IPS DF 4.7 (cell line): ENCODE measurements around the gene PAX8.

Experiments used
- DNase-seq: peaks from one replicate; pipeline ENCODE4 v3.0.0-alpha.2; 2013; ENCODE audit warnings: low spot score; ENCODE audit errors: extremely low read depth

Gene PAX8

GRCh38 chr2:113266431-113266830, 12.3 kb downstream of the PAX8 start:
- no peak for DNase-seq

DNA sequence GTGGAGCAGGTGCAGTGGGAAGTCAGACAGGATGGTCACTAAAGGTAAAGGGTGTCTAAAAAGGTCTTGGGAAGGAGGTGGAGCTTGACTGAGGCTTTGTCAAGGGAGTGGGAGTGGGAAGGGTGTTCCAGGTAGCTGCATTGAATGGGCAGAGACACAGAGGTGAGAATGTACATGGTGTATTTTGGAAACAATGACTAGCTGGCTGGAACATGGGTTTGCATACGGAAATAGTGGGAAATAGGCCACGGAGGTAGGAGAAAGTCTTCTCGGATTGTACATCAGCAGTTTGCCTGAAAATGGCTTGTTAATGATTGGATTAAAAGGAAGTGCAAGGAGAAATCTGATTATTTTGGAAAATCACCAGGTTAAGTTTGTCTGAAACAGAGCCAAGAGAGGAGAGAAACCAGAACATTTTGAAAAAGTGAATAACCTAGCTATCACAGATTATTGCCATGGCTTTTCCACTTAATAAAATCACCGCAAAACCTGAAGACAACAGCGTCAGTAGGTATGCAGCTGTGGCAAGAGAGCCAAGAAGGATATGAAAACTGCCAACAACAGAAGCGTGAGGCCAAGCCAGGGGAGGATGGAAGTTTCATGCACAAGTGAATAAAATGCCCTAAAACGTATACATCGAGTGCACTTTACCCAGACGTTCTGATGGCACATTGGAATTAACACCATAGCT, 13.9 kb downstream of the PAX8 start:
- DNase-seq, result no peak

DNA sequence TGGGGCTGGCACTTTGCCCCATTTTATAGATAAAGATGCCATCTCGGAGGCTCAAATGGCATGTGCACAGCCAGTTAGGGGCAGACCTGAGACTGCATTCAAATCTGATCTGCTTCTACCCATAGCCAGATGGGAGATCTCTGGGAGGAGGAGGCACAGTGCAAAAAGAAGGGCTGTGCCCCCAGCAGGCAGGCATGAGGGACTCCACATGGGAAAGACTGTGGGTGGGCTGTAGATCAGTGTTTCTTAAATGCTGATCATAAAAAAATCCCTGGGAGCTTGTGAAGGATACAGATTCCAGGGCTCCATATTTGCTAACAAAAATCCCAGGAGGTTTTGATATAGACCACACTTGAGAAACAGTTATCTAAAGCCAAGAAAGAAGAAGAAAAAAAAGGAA, 15.2 kb downstream of the PAX8 start:
- no peak for DNase-seq

GRCh38 chr2:113260991-113261390, 17.7 kb downstream of the PAX8 start:
- DNase-seq, result no peak

DNA sequence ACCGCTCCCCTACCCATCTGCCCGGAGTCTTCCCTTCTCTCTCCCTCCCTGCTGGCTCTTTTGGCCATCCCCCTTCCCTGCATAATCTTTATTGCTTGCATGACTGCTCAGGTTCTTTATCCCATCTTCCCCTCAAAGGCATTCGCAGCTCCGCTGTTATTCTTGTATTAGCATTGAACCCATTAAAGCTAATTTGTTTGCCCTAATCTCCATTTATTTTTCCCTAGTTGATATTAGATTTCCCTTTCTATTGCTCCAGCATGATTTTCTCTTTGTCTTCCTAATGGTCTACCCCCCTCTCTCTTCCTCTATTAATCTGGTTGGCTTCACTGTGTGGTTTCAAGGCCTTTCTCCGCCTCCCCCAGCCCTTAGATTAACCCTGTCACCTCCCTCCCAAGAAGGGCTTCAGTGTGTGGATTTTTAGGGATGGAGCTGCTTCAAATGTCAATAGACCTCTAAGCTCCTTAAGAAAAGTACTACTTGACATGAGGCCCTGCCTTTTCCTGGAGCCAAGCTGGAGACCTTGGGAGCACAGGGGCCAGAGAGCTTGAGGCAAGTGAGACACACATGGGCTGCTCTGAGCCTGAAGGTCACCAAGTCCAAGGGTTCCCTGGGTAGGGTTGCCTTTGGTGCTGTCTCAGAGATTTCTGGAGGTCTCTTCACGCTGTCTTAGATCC, 20.1 kb downstream of the PAX8 start:
- no peak for DNase-seq

DNA sequence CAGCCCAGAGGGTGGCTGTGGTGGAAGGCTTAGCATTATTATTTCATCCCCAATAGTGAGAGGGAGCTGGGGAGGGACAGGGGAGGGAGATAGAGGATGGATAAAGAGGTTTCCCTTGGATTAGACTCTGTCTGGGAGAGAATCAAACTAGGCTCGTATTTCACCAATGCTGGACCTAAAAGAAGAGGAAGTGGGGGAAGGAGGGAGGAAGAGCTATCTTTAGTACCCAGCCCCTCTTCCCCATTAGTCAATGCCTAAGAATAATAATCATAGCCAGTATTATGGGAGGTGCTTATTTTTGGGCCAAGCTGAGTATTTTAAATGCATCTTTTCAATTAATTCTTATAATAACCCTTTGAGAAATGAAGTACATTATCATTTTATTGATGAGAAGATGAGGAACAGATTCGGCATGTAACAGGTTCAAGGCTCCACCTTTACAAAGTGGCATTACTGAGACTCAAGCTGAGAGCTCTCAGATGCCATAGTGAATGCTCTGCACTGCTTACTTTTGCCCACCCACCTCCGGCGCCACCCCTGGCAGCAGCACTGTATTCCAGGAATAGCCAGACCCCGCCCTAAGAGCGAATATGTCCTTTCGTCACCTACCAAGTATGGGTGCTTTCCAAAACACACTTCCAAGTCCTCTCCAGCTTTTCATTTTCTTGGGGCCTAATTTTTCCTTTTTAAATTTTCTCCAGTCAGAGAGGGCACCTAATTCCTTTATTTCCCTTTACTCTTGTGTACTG, 21.0 kb downstream of the PAX8 start:
- no peak for DNase-seq

DNA sequence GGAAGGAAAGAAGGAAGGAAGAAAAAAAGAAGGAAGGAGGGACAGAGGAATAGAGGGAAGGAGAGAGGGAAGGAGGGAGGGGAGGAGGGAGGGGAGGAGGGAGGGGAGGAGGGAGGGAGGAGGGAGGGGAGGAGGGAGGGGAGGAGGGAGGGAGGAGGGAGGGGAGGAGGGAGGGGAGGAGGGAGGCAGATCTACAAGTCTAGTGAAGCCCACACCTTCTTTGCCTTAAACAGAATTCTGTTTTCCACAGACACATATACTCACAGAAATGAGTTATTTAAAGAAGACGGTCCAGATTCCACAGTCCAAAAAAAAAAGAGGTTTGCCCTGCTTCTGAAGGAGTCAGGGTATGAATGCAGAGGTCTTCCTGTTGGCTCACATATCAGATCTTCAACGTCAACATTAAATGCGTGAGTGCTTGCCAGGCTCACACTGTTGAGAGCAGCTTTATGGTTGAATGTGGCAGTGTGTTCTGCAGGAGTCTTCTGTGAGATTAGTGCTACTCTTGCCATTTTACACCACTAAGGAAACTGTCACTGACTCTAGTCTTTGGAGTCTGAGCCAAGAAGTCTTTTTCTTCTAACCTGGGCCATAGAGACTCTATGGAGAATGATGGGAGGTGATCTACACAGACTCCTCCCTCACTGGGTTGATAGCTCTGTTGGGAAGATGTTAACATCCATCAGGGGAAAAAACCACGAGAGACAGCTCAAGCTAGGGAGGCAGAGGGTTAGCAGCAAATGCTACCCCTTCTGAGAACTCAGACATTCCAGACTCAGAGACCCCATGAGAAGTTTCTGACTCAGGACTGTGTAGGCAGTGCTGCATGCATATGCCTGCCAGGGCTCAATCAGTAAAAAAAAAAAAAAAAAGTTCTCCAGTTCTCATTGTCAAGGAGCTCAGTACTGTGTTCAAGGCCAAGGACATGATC, 23.3 kb downstream of the PAX8 start:
- no peak for DNase-seq

DNA sequence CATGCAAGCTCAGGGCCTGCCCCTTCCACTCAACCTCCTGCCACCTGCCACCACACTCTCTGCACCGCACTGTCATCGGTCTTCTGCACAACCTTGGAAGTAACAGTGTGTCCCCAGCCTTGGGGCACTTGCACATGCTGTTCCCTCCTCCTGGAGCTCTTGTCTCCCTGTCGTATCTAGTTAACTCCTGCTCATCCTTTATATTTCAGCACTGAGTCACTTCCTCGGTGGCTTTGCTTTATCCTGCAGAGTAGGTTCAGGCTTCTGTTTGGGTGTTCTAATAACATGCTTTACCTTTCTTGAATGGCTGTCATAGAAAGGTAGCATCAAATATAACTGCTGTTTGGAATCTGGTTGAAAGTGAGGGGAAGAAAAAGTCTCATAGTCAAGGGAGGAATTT, 25.3 kb downstream of the PAX8 start:
- no peak for DNase-seq

- no peak for DNase-seq
These were observed 26.6 kb downstream of the PAX8 start for GRCh38 chr2:113252047-113252590.

DNA sequence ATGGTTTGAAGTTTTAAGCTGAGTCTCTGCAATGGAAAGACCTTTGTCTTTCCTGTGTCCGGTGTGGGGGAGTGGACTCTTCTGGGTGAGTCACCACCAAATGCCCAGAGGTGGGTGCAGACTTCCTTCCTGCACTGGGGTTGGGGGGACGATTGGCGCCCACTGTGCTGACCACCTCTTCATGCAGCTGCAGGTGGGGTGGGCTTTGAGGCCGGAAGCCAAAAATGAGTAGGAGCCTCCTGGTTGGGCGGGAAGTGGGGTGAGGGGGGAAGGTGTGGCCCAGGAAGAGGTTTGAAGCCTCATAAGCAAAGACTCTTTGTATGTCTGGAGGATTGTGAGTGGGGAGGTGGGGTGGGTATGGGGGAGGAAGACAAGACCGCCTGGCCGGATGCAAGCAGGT, 27.6 kb downstream of the PAX8 start:
- DNase-seq, result no peak

DNA sequence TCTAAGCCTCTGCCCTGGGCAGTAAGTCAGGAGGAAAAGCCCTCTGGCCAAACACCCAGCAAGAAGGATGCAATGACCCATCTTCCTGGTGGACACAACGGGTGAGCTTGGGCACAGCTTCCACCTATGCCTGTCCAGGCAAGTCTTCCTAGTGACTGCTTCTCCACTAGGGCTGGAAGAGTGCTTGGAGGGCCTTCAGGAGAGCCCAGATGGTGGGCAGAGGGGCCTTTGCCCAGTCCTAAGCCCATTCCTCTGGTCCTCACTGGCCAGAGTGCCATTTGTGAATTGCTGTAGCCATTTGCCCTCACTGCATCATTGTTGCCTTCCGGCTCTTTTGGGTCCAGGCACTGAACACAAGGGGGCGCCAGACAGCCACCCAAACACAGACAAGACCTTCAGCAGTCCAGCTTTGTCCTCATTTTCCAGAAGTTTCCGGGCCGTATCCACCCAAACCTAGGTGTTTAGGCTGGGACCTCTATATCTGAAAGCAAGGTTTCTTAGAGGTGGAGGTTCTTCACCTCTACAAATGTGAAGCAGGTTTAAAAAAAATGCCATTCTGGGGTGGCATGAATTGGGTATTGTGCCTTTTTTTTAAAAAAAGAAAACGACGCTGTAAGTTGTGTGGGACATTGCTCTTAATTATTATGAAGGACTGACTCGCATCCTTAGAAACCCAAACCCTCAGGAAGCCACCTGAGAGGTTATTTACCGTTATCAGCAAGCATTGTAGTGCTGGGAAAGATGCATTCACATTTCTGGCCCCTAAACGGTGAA, 29.5 kb downstream of the PAX8 start:
- DNase-seq, result peak; percentile 36

GRCh38 chr2:113246606-113247005, 32.1 kb downstream of the PAX8 start:
- no peak for DNase-seq

- no peak for DNase-seq
These were observed 33.4 kb downstream of the PAX8 start for GRCh38 chr2:113245276-113245711.

DNA sequence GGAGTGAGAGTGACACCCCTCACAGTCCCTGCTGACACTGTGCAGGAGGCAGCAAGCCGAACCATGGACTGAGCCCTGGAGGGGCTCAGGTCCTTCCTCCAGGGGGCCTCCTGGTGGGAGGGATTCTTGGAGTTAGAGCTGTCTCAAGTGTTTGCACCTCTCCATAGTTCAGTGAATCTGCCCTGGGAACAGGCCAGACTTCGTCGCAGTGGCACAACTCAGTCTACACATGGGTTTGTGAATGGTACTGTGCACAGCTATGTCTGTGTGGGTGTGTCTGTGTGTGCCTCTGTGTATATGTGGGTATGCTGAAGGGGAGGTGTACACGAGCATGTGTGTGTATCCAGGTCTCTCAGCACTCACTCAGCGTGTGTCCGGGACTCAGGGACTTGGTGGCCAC, 36.4 kb downstream of the PAX8 start:
- DNase-seq, result no peak

DNA sequence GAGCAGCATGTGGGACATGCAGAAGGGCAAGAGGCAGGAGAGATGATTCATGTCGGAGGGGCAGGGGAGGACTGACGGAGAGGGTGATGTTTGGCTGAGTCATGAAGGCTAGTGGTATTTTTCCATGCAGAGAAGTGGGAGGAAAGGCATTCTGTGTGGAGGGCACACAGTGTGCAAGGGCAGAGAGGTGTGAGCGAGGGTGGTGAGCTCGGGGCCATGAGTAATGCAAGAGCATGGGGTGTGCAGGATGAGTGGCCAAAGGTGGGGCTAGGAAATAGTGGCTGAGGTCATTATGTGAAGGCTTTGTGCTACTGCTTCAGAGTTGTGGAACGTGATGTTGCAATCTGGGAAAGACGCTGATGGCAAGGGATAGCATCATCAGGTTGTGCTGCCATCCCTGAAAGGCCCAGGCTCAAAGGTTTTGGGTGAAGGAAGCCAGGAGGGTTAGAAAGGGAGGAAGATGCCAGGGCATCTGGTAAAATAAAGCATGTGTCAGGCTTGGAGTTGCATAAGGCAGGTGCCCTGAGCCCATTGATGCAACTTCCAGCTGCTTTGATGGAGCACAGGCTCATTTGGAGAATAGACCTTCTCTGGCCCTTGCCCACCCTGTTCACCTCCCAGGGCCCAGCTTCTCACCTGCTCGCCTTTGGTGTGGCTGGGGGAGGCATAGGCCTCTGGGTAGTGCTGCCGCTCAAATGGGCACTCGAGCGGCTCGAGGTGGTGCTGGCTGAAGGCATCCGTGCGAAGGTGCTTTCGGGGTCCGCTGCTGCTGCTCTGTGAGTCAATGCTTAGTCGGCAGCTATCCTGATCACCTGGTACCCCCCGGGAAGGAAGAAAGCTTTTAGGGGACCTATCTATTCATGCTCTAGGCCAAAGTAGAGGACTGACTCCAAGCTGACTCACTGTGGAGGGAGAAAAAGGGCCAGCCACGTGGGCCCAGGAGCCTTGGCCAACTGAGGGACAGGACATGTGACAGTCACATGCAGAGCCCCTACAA, 37.5 kb downstream of the PAX8 start:
- no peak for DNase-seq

- no peak for DNase-seq
These were observed 38.4 kb downstream of the PAX8 start for GRCh38 chr2:113240150-113240914.

GRCh38 chr2:113238871-113239839, 39.6 kb downstream of the PAX8 start:
- no peak for DNase-seq
